IPS DF 19.7 (cell line): Measurements from ENCODE around the gene CNGB1.
"Not testable (repeated sequence)": the region's sequence is repeated elsewhere in the genome, so short reads cannot be mapped to it uniquely, and the experiment has no call there.

Experiments
- DNase-seq: peaks from one replicate; pipeline ENCODE4 v3.0.0-alpha.2; 2013; ENCODE audit warnings: low read depth, low spot score

CNGB1 gene

DNA sequence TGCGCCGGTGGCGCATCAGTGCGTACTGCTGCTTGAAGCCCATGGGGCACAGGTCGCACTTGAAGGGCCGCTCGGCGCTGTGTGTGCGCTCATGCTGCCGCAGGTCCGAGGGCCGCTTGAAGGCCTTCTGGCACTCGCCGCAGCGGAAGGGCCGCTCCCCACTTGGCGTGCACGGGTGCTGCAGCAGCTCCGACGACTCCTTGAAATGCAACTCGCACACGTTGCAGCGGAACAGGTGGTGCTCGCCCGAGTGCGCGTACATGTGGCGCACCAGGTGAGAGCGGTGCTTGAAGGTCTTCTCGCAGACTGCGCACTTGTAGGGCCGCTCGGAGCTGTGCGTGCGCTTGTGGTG is 26.2 kb upstream of the CNGB1 start:
- DNase-seq = no peak

GRCh38 chr16:57996406-57997175 is 25.7 kb upstream of the CNGB1 start:
- DNase-seq = no peak

DNA sequence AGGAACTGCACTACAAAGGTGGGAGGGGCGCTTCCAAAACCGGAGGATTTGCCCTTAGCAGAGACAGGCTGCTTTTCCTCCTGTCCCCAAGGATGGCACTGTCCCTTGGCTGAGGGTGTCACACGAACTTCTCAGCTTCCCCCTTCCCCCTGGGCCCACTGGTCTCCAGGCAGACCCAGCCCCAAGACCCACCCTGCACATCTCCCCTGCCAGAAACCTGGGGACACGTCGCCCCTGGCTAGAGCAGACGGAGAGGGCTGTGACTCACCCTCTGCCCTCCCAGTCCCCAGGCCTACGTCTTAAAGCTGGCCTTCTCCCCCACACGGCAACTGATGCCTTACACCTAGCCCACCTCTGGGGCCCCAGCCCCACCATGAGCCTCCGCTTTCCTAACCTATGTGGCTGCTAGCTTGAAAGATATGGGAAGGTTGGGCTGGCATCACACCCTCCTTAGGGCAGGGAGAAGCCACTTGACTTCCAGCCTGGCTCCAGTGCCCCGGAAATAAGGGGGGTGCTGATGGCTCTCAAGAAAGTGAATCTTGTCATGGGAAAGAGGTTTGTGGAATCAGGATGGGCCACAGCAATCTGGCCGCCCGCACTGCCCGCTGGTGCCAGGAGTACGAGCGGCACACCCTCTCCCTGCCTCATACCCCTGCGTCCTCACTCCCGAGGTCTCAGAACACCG is 24.9 kb upstream of the CNGB1 start:
- DNase-seq = no peak

GRCh38 chr16:57994778-57995177 is 23.9 kb upstream of the CNGB1 start:
- DNase-seq = no peak

DNA sequence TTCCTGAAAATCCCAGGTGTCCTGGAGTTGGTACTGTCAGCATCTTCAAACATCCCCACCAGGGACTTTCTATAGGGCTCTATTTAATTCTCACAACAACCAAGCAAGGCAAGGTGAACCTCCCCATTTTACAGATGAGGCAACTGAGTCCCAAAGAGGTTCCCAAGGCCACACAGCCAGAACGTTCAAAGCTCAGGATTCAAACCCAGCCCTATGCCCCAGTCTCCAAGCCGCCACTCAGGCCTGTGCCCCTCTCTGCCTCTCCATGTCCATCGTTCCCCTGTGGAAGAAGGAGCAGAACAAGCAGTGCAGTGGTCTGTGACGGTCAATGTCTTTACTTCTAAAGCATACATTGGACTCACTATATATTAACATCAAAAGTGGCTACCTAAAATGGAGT is 23.4 kb upstream of the CNGB1 start:
- no peak for DNase-seq

GRCh38 chr16:57993897-57994296 is 23.0 kb upstream of the CNGB1 start:
- no peak for DNase-seq

DNA sequence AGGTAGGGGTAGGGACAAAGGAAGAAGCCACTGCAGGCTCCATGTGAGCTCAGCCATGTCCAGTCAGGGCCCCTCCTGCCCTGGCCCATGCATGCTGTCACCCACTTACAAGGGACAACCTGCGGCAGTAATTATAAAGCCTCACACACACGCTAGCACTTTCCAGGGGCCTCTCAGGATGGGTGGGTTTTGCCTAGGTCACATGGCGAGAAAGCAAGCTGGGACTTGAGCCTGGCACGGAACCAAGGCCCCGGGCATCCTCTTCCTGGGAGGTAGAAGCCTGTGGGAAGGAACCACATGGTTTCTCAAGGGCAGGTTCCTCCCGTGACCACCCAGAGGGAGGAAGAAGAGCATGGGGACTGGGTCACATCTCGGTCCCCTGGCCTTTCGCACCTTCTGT is 22.5 kb upstream of the CNGB1 start:
- no peak for DNase-seq

GRCh38 chr16:57992084-57992483 is 21.2 kb upstream of the CNGB1 start:
- DNase-seq = no peak

- no peak for DNase-seq
Observed at GRCh38 chr16:57991551-57992059, 20.7 kb upstream of the CNGB1 start.

DNA sequence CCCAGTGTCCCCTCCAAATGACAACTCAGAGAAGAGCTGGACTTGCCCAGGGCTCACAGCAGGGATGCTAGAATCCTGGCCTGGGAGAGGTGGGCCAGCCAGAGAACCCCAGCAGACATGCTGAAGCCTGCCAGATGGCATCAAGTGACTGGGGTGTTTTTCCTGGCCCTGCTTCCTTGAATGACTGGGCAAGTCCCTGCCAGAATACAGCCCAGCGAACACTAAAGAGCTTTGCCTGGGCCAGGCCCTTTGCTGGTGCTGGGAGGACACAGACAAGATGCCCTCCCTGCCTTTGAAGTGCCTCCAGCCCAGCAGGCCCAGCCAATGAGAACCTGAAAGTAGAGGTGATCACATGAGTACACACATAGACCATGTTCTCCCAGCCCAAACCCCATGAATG is 18.0 kb upstream of the CNGB1 start:
- DNase-seq = no peak

DNA sequence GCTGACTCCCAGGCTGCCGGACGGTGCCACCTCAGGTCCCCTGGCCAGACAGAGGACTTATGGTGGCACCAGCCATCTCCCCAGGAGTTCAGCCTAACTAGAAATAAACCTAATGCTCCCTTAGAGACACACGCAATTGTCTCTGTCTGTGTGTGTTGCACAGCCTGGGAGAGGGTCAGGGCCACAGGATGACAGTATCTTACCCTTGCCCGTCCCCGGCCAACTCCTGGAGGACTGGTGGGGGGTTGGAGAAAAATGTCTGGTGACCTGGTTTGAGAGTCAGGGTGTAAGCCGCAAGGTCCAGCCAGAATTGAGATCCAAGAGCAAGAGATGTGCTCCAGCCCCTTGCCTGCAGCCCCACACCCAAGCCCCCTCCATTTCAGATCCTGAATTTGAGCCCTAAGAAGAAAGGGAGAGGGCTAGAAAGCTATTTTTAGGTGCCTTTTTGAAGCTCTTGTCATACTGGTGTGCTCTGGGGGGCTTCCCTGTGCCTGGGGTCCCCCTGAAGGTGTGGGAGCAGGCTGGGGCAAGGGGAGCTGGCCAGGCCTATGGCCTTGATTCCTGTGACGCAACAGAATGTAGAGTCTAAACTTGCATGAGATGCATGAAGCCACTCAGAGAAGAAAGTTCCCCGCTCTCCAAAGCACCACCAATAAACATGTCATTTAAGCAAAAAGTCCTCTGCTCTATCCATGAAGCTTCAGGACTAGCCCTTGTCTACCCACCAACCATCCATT is 16.7 kb upstream of the CNGB1 start:
- DNase-seq = no peak

DNA sequence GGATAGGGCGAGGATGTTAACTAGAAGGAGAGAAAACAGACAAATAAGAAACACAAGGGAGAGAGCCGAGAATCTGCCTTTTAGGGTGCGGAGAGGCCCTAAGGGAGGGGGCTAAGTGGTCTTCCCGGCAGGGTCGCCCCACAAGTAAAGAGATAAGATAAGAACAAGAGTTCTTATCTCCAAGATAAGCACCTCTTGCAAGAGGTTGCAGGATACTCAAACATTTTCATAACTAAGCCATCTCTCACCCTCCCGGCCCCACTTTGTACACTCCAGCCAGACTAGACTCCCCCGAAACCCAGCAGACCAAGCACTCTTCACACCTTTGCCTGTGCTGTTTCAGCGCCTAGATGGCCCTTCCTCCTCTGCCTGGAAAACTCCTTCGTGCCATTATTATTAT is 15.3 kb upstream of the CNGB1 start:
- no peak for DNase-seq

DNA sequence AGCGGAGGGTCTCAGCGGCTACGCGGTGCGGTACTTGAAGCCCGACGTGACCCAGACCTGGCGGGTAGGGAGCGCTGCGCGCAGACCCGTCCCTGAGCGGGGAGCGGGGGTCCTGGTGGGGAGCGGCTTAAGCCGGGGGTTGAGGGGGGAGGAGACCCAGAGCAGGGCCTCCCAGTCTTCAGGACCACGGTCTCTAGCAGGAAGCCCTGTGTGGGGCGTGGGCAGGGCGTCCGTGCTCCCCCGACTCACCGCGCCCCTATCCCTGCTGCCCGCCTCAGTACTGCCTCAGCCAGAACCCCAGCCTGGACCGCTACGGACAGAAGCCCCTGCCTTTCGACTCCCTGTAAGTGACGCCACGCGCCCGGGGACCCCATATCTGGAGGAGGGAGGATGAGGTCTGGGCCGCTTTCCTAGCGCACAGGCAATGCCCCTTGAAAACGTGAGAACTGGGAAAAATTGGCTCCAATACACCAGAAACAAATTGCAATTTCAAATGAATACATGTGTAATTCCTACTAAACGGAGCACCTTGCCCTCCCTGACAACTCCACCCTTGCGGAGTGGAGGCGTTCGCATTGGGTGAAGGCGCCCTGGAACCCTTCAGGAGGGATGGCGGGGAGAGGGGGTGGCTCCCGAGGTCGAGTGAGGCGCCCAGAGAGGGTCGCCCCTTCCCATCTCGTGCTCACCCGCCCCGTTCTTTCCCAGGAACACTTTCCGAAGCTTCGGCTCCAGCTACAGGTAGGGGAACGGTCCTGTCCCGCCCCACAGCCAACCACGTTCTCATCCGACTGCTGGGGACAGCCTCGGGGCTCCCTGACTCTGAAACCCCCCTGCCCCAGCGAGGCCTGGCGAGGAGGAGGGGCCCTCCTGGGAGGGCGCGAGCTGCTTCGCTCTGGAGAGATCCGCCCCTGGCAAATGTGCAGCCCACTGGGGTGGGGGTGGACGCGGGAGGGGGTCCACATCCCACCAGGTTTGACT is 14.6 kb upstream of the CNGB1 start:
- DNase-seq = no peak

DNA sequence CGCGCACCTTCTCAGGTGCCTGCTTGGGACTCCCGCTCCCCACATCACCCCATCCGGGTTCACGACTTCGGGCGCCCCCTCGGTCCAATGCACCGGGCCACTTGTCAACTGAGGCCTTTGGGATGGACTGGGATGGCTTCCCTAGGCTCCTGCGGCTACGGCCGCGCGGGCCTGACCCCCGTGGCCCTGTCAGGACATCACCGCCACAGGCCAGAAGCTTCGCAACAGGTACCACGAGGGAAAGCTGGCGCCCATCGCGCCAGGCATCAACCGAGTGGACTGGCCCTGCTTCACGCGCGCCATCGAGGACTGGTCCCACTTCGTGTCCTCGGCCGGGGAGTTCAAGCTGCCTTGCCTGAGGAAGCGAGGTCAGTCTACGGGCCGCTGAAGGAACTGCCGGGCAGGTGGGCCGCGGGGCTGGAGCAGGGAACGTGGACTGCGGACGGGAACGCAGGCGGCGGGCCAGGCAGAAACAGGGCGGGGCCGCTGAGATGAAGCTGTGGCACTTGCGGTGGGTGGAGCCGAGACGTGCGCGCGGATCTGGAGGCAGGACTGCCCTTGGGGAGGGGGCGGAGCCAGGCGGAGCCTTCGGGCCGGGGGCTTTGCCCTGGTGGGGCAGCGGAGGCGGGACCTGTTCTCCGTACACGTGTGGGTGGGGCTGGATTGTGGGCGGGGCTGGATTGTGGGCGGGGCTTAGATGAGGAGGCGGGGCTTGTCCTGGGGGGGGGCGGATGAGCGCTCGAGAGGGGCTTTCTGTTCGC is 13.7 kb upstream of the CNGB1 start:
- DNase-seq = peak; percentile 75

DNA sequence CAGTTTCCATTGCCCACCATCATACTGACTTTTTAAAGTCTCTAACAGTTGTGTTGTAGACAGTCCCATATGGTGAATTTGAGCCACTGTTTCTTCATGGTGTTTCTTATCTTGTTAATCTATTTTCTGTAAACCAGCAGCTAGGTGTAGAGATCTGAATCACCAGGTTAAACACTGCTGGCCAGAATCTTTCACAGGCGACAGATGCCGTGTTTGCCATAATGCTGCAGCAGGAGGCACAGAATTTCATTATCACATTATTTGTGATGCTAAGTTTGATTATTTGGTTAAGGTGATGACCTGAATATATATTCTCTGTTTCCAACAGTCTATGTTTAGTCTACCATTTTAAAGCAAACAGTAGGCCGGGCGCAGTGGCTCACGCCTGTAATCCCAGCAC is 11.5 kb upstream of the CNGB1 start:
- no peak for DNase-seq

GRCh38 chr16:57981636-57982035 is 10.7 kb upstream of the CNGB1 start:
- DNase-seq = no peak

- DNase-seq = no peak
Observed at GRCh38 chr16:57979006-57979585, 8.2 kb upstream of the CNGB1 start.

- DNase-seq = not testable (repeated sequence)
Observed at GRCh38 chr16:57978070-57978465, 7.1 kb upstream of the CNGB1 start.

DNA sequence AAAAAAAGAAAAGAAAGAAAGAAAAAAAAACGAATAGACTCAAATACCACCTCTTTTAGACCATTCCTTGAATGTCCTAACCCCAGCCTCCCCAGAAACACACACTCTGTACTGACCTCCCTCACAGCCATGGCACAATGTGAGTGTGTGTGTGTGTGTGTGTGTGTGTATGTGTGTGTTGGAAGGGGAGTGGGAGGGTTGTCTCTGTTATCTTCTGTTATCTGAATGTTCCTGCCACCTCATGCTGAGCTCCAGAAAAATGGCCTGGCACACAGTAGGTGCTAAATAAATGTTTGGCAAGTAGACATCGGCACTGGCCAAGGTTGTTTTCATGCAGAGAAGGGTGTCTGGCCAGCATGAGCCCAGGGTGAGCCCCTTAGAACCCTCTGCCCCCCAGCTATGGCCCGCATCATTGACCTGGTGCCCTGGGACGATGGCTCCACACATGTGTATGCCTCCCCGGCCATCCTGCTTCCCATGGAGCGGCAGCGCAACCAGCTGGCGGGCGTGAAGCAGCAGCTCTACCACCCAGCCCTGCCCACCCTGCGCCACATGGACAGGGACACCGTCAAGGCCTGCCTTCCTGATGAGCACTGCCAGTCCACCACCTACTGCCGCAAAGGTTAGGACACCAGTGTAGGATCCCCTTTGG is 6.6 kb upstream of the CNGB1 start:
- DNase-seq = no peak

DNA sequence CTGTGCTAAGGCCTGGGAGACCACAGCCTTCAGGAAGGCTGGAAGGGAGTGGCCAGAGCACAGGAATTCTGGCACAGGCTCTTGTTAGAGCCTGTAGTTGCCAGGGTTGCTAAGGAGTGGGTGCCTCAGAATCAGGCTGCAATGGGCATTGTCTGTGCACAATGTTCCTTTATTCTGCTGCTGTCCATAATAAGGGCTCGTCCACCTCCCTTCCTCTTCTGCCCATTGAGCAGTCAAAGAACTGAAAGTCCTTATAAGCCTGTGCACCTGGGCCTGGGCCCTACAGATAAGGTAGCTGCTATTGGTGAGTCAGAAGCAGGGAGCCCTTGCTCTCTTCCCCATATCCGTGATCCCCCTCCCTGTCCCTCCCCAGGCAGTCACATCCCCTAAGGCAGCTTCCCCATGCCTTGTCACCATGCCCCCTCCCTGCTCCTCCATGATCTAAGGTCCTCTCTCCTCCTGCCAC is 5.4 kb upstream of the CNGB1 start:
- no peak for DNase-seq
